NCI-H345 treated with DMSO at 0.1 percent for 48 hours (cell line): ENCODE data around the gene SORL1.
"Not testable (repeated sequence)": the region's sequence is repeated elsewhere in the genome, so short reads cannot be mapped to it uniquely, and the experiment has no call there.

Source experiments
- DNase-seq: peaks from one replicate; lab custom pipeline; 2025; ENCODE audit not compliant: unreplicated experiment; lab: John Stamatoyannopoulos, UW

SORL1 gene

DNA sequence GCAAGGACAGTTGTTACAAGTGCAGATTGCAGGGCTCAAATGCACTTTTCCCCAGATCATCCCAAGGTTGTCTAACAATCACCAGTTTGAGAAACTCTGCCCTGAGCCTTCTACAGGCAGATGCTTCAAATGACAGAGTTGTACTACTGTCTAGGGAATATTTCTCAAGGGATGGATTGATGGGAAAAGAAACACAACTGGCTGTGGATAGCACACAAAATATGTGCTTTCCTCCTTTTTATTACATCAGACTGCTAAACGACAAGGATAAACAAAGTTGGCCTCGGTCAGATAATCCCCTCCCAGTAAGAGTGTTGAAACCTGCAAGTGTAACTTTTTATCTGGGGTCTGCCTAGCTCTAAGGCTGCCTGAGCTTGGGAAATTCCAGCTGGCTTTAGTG is 47.3 kb downstream of the SORL1 start:
- DNase-seq = no peak

GRCh38 chr11:121500275-121500674 is 48.2 kb downstream of the SORL1 start:
- no peak for DNase-seq

GRCh38 chr11:121500717-121501116 is 48.6 kb downstream of the SORL1 start:
- no peak for DNase-seq

DNA sequence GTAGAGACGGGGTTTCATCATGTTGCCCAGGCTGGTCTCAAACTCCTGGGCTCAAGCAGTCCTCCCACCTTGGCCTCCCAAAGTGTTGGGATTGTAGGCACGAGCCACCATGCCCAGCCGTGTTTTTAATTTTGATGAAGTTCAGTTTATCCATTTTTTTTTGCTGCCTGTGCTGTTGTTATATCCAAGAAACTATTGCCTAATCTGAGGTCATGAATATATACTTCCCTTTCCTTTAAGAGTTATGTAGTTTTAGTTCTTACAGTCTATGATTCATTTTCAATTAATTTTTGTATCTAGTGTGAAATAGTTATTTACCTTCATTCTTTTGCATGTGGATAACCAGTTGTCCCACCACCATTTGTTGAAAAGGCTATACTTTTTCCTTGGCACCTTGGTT is 50.9 kb downstream of the SORL1 start:
- DNase-seq = no peak

DNA sequence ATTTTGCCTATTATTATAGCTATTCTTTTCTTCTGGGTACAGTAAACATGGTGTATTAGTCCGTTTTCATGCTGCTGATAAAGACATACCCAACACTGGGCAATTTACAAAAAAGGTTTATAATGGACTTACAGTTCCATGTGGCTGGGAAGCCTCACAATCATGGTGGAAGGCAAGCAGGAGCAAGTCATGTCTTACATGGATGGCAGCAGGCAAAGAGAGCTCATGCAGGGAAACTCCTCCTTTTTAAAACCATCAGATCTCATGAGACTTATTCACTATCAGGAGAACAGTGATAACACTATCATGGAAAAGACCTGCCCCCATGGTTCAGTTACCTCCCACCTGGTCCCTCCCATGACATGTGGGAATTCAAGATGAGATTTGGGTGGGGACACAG is 54.1 kb downstream of the SORL1 start:
- not testable (repeated sequence) for DNase-seq

DNA sequence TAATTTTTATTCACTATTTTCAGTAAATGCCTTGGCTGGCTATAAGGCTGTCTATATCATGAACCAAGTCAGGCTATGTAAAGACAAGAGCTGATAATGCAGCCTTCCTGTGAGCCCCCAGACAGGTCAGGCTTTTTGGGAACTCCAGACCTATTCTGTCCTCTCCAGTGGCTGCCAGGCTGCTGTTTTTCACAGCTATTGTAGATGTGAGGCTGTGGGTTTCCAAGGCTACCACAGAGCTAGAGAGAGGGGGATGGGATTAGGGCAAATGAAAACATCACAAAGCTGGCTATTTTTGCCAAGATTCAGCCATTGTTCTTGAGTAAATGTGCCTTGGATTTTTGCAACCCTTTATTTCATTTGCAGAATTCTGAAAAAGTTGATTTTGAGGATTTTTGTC is 56.3 kb downstream of the SORL1 start:
- no peak for DNase-seq

- no peak for DNase-seq
These were observed 58.3 kb downstream of the SORL1 start for GRCh38 chr11:121510438-121510837.

DNA sequence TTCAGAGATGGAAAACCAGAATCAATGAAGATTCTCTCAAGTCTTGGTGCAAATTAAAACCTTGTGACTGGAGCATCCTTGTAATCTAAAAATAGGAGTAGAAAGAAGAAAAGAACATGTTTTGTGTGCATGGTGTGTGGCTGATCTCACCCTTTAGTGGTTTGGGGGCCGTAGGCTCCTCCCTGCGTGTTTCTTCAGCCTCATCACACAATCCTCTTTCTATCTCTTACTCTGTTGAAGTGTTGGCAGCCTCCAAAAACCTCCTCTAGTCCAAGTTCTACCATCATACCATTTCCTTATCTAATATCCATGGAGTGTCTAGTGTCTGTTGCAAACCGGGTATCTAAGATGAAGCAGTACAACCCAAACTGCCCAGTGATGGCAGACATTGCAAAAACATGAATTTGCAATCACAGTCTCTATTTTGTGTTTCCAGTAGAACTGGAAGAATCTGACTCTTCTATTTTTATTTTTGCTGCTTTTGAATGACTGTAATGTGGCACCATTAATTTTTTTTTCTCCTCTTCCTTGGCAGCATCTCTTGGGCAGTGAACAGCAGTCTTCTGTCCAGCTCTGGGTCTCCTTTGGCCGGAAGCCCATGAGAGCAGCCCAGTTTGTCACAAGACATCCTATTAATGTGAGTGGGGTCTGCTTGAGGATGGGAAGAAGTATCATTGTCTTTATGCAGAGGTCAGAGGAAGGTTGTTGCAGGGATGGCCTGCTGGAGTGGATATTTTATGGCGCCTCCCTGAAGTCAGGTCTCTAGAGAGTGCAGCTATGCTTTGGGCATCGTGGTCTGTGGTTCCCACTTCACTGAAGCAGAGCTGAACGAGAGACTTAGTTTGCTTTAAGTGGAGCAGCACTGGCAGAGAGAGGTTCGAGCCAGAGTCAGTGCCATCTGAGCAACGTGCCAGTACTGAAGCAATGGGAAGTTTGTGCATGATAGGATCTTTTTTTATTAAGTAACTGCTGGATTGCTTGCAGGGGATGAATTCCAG is 60.7 kb downstream of the SORL1 start:
- DNase-seq = no peak

DNA sequence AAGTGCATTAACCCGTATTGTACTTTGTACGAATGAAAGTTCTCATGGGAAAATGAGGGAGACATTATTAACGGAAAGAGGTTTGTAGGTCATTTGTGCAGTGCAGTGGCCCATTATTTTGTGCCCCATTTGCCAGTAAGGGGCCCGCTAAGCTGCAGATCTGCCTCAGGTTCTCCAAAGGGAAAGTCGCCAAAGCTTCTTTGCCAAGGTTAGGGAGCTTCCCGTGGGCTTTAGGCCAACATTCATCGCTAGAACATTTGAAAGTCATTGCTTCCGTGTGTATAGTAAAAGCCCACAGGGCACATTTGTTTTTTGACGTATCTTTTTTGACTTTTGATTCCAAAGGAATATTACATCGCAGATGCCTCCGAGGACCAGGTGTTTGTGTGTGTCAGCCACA is 61.7 kb downstream of the SORL1 start:
- no peak for DNase-seq

- no peak for DNase-seq
These were observed 62.6 kb downstream of the SORL1 start for GRCh38 chr11:121514432-121515334.

DNA sequence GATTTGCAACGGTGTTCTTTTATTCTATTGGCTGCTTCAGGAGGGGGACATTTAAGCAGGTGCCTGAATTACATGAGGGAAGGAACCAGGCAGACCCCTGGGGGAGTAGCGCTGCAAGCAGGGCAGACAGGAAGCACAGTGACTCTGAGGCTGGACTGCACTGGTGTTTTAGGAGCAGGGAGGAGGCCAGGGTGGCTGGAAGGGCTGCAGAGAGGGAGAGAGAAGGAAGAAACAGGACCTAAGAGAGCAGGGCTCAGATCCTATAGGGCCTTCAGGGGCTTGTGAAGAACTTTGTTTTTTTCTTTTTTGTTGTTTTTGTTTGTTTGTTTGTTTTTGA is 63.2 kb downstream of the SORL1 start:
- DNase-seq = no peak

- no peak for DNase-seq
These were observed 65.9 kb downstream of the SORL1 start for GRCh38 chr11:121517996-121518395.

GRCh38 chr11:121520243-121521144 is 68.4 kb downstream of the SORL1 start:
- no peak for DNase-seq

DNA sequence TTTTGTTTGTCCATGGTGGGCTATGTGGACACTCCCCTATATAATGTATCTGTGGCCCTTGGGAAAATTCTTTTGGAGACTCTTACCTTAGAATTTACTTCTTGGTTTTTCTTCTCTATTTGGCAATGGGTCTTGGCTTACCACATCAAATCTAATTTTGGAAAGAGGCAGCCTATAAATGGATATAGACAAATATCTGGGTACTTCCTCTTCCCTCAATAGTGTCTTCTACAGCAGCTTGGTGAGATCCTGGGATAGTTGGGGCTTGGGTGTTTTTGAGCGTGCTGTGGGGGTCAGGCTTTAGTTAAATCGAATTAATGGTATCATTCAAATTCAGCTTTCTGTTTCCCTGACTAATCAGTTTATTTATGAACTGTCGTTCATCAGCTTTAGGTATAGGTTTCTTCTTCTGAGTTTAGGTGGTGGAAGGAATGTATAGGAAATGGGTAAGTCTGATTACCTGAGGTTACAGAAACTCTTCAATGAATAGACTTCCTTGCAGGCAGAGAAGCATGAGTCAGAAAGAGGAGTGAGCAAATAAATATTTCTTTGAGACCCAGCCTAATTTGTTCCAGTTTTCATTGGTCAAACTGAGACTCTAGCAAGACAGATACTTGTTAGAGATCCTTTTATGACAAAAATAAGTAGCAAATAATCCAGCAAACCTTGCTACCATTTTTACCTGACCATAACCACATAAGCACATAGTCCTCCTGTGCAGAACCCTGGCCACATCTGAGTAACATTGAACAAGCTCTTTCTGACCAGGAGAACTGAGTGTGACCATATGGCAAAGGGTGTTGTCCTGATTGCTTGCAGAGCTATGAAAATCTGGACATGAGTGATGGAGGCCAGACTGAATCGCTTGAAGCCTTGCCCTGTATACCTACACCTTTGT is 69.3 kb downstream of the SORL1 start:
- DNase-seq = no peak

DNA sequence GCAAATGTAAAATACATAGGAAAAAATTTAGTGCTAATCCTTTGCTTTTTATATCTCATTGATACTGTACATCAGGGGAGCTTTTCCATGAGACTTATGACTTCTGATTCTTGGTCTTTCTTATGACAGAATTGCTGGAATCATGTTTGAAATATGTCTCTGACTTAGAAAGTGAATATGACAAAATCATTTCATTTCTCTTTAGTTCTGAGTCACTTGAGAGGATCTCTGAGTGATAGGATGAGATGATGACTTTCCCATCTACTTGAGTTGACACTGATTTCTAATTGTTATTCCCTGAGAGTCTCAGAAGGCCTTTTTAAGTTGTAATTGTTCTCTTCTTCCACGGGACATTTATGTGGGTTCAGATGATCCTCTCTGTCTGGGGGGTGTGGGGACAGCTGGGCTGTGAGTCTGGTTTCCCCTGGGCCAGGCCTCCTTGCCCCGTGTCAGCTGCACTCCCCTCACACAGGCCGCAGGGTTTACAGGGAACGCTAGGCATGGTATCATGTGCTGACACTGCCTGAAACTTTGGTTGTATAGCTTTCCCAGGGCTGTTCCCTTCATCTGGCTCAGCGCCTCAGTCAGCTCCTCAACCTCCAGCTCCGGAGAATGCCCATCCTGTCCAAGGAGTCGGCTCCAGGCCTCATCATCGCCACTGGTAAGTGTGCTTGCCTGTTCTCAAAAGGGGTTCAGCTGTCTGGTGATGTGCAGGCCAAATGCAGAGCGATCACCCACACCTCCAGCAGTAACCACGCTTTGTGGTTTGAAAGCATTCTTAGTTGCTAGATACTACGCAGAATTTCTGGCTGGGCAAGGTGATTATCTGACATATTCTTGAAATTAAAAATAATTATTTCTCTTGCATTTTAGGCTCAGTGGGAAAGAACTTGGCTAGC is 70.2 kb downstream of the SORL1 start:
- DNase-seq = no peak

DNA sequence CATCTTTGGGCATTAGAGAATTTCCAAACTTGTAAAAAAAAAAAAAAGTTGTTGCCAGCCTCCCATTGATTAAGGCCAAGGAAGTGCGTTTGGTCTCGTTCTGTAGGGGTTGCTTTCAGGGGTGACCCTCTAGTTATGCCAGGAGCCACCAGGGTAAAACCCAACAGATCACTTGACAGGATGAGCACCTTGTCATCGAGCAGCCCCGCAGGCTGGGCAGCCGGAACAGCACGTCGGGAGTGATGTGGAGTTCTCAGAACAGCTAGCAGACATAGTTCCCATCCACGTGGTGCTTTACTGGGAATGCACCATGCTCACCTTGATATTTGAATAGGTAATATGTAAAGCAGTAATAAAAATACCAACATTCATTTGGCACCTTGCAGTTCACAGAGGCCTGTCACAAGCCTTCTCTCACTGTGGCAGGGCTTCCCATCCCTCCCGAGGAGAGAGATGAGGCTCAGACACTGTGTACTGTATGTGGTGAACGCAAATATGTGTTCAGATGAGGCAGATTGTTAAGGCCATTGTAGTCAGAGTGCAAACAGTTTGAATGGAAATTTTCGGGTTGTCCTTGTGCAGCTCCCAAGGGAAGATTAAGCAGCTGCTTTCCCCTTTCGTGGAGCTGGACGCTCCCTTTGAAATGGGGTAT is 71.6 kb downstream of the SORL1 start:
- DNase-seq = peak; percentile 39

- DNase-seq = no peak
These were observed 72.1 kb downstream of the SORL1 start for GRCh38 chr11:121524233-121524631.

- no peak for DNase-seq
These were observed 73.3 kb downstream of the SORL1 start for GRCh38 chr11:121525376-121525775.
